NCI-H345 treated with DMSO at 0.1 percent for 48 hours (cell line): ENCODE results near the gene APRT.
A peak's percentile ranks its signal among the peaks of the same experiment; 100 is the strongest.
"Not testable (repeated sequence)": the region's sequence is repeated elsewhere in the genome, so short reads cannot be mapped to it uniquely, and the experiment has no call there.

ENCODE experiments used
- DNase-seq: peaks from one replicate; lab custom pipeline; 2025; ENCODE audit not compliant: unreplicated experiment; lab: John Stamatoyannopoulos, UW

The APRT gene

GRCh38 chr16:88774544-88775393 is 37.0 kb downstream of the APRT start:
- no peak for DNase-seq

- DNase-seq = no peak
These were observed 37.9 kb downstream of the APRT start for GRCh38 chr16:88773812-88774291.

GRCh38 chr16:88772871-88773811 is 38.6 kb downstream of the APRT start:
- no peak for DNase-seq

- DNase-seq = not testable (repeated sequence)
These were observed 39.9 kb downstream of the APRT start for GRCh38 chr16:88771781-88772180.

GRCh38 chr16:88771294-88771772 is 40.4 kb downstream of the APRT start:
- DNase-seq = no peak

- peak; percentile 30 for DNase-seq
These were observed 41.1 kb downstream of the APRT start for GRCh38 chr16:88770461-88771293.

- peak; percentile 8 for DNase-seq
These were observed 41.9 kb downstream of the APRT start for GRCh38 chr16:88769617-88770460.

- no peak for DNase-seq
These were observed 43.5 kb downstream of the APRT start for GRCh38 chr16:88768071-88768783.

GRCh38 chr16:88767546-88768070 is 44.1 kb downstream of the APRT start:
- no peak for DNase-seq

GRCh38 chr16:88766975-88767374 is 44.8 kb downstream of the APRT start:
- no peak for DNase-seq

GRCh38 chr16:88764913-88765349 is 46.8 kb downstream of the APRT start:
- DNase-seq = no peak

GRCh38 chr16:88764080-88764479 is 47.6 kb downstream of the APRT start:
- DNase-seq = no peak

GRCh38 chr16:88763502-88764053 is 48.1 kb downstream of the APRT start:
- no peak for DNase-seq

GRCh38 chr16:88762941-88763340 is 48.8 kb downstream of the APRT start:
- no peak for DNase-seq

GRCh38 chr16:88762258-88762870 is 49.4 kb downstream of the APRT start:
- DNase-seq = no peak

- no peak for DNase-seq
These were observed 49.9 kb downstream of the APRT start for GRCh38 chr16:88761830-88762229.

- no peak for DNase-seq
These were observed 50.6 kb downstream of the APRT start for GRCh38 chr16:88761143-88761534.
